ENCODE measurements around the gene SUMO4. TPM values are rescaled to one million over a fixed set of nuclear protein-coding genes. Genes with fewer than 3 reads are reported as not detected.

SUMO4 gene
- total and polyA plus RNA-seq, 10 of the 15 experiments (the other 5 are each of a cell fraction or from before 2014, with no cell fraction given): 0.07 to 5.3 (median 1.0) TPM; not detected in 1

DNA sequence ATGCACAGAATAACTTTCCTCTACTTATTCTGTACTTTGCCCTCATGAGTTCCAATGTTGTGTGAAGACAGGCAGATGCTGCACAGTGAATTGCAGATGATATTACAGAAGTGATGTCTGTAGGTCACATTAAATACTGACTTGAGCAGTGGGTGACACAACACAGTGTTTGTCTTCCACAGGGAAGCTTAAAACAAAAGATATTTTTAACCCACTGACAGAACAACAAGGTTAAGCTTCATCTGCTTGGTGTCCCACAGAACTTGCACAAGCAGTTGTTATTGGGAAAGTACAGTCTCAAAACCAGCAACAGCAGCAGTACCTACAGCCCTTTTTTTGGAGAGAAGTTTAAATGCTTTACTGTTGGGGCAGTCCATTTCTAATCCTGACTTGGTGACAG lies 10.5 kb downstream of the SUMO4 start (continued):
- TF ChIP-seq, protein P1, sequence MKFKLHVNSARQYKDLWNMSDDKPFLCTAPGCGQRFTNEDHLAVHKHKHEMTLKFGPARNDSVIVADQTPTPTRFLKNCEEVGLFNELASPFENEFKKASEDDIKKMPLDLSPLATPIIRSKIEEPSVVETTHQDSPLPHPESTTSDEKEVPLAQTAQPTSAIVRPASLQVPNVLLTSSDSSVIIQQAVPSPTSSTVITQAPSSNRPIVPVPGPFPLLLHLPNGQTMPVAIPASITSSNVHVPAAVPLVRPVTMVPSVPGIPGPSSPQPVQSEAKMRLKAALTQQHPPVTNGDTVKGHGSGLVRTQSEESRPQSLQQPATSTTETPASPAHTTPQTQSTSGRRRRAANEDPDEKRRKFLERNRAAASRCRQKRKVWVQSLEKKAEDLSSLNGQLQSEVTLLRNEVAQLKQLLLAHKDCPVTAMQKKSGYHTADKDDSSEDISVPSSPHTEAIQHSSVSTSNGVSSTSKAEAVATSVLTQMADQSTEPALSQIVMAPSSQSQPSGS (IDR thresholded peaks at IDR 0.05; ENCODE audit: low read length): no peak
- no peak for TF ChIP-seq BACH1 (IDR thresholded peaks at IDR 0.05; ENCODE audit: borderline replicate concordance)
- no peak for TF ChIP-seq BCL11A (IDR thresholded peaks at IDR 0.05; ENCODE audit: low read depth, low read length)
- TF ChIP-seq IKZF2 (IDR thresholded peaks at IDR 0.05): no peak
- TF ChIP-seq PAX5 (IDR thresholded peaks at IDR 0.05; ENCODE audit: borderline replicate concordance, low read depth, low read length): no peak
- no peak for TF ChIP-seq BMI1 (IDR thresholded peaks at IDR 0.05; ENCODE audit: borderline replicate concordance)
- TF ChIP-seq, protein P2, sequence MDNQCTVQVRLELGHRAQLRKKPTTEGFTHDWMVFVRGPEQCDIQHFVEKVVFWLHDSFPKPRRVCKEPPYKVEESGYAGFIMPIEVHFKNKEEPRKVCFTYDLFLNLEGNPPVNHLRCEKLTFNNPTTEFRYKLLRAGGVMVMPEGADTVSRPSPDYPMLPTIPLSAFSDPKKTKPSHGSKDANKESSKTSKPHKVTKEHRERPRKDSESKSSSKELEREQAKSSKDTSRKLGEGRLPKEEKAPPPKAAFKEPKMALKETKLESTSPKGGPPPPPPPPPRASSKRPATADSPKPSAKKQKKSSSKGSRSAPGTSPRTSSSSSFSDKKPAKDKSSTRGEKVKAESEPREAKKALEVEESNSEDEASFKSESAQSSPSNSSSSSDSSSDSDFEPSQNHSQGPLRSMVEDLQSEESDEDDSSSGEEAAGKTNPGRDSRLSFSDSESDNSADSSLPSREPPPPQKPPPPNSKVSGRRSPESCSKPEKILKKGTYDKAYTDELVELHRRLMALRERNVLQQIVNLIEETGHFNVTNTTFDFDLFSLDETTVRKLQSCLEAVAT (IDR thresholded peaks at IDR 0.05): no peak
- no peak for TF ChIP-seq RAD21 (IDR thresholded peaks at IDR 0.05; ENCODE audit: insufficient read depth, low read depth, low read length)
- TF ChIP-seq SKIL (IDR thresholded peaks at IDR 0.05; ENCODE audit: low read depth, poor library complexity, severe bottlenecking): no peak
- no peak for TF ChIP-seq ZNF622 (IDR thresholded peaks at IDR 0.05)
- TF ChIP-seq NFIC (IDR thresholded peaks at IDR 0.05; ENCODE audit: low read depth, low read length): no peak
- no peak for TF ChIP-seq FOXK2 (IDR thresholded peaks at IDR 0.05)
- no peak for TF ChIP-seq BCL3 (IDR thresholded peaks at IDR 0.05; ENCODE audit: borderline replicate concordance, insufficient read depth, low read depth, low read length, poor library complexity, severe bottlenecking)
